HG03460 (cell line): Measurements from ENCODE around the gene KCNE3.

Experiments
- ATAC-seq: cut with Tn5 transposase; IDR thresholded peaks from one replicate; pipeline ENCODE4 v1.9.1; 2021; ENCODE audit not compliant: unreplicated experiment

KCNE3 gene

GRCh38 chr11:74471668-74472429 lies 4.5 kb upstream of the KCNE3 start:
- no peak for ATAC-seq

- ATAC-seq: no peak
Observed at GRCh38 chr11:74471037-74471436, 3.7 kb upstream of the KCNE3 start.

GRCh38 chr11:74470526-74470925 lies 3.2 kb upstream of the KCNE3 start:
- ATAC-seq: no peak

- ATAC-seq: no peak
Observed at GRCh38 chr11:74468936-74469335, 1.6 kb upstream of the KCNE3 start.

- no peak for ATAC-seq
Observed at GRCh38 chr11:74468521-74468920, 1.2 kb upstream of the KCNE3 start.

GRCh38 chr11:74468058-74468457 lies 709 bp upstream of the KCNE3 start:
- no peak for ATAC-seq

- no peak for ATAC-seq
Observed at GRCh38 chr11:74465291-74465708, 2.0 kb downstream of the KCNE3 start.

GRCh38 chr11:74464746-74465145 lies 2.6 kb downstream of the KCNE3 start:
- no peak for ATAC-seq

- no peak for ATAC-seq
Observed at GRCh38 chr11:74463216-74463615, 4.1 kb downstream of the KCNE3 start.

GRCh38 chr11:74462631-74463030 lies 4.7 kb downstream of the KCNE3 start:
- no peak for ATAC-seq

- ATAC-seq: no peak
Observed at GRCh38 chr11:74462009-74462408, 5.3 kb downstream of the KCNE3 start.

- ATAC-seq: no peak
Observed at GRCh38 chr11:74460481-74461154, 6.7 kb downstream of the KCNE3 start.

- ATAC-seq: no peak
Observed at GRCh38 chr11:74460065-74460464, 7.3 kb downstream of the KCNE3 start.

- no peak for ATAC-seq
Observed at GRCh38 chr11:74459584-74459983, 7.8 kb downstream of the KCNE3 start.

GRCh38 chr11:74457356-74457755 lies 10.0 kb downstream of the KCNE3 start:
- ATAC-seq: no peak

GRCh38 chr11:74453373-74453975 lies 13.9 kb downstream of the KCNE3 start:
- no peak for ATAC-seq

GRCh38 chr11:74452366-74452765 lies 15.0 kb downstream of the KCNE3 start:
- ATAC-seq: no peak

GRCh38 chr11:74450318-74450717 lies 17.0 kb downstream of the KCNE3 start:
- ATAC-seq: no peak

- ATAC-seq: no peak
Observed at GRCh38 chr11:74449369-74449931, 17.9 kb downstream of the KCNE3 start.

GRCh38 chr11:74447720-74448119 lies 19.6 kb downstream of the KCNE3 start:
- no peak for ATAC-seq

- no peak for ATAC-seq
Observed at GRCh38 chr11:74446532-74446938, 20.8 kb downstream of the KCNE3 start.
